Measurements from ENCODE around the gene ZBTB1.

- TF ChIP-seq CTCF (IDR thresholded peaks at IDR 0.05; ENCODE audit: low read depth, low read length, missing input control) (no peak), MAX (IDR thresholded peaks at IDR 0.05) (no peak), REST (IDR thresholded peaks at IDR 0.05) (no peak), ZBTB33 (IDR thresholded peaks at IDR 0.05) (no peak), HNF4G (IDR thresholded peaks at IDR 0.05) (no peak), TAF1 (conservative IDR thresholded peaks at IDR 0.05) (no peak), EGR1 (IDR thresholded peaks at IDR 0.05; ENCODE audit: low read depth in 2 of 2) (no peak), RXRA (IDR thresholded peaks at IDR 0.05) (no peak), NR2F2 (IDR thresholded peaks at IDR 0.05) (no peak), SP1 (IDR thresholded peaks at IDR 0.05) (no peak), JUND (IDR thresholded peaks at IDR 0.05) (no peak), GABPA (IDR thresholded peaks at IDR 0.05 in 1 of 2, conservative IDR thresholded peaks at IDR 0.05 in 1 of 2) (no peak), ATF3 (IDR thresholded peaks at IDR 0.05) (no peak), YY1 (IDR thresholded peaks at IDR 0.05) (no peak)
Observed at GRCh38 chr14:64500088-64500487, 4.5 kb upstream of the ZBTB1 start.

Measured in liver (tissue), 3 donors.